GM23338 (cell line): ENCODE data around the gene DNAH9. TPM values are rescaled to one million over a fixed set of nuclear protein-coding genes. Genes with fewer than 3 reads are reported as not detected.

Source experiments
- ATAC-seq: fragments of 200-7000 bp; cut with Tn5 transposase; 3 replicates; pipeline ENCODE4 v1.9.1; 2020
- DNase-seq: peaks from one replicate; pipeline ENCODE4 v3.0.0-alpha.2; 2015; ENCODE audit warnings: low spot score
- H2AFZ ChIP-seq: fragments of 200-600 bp; sonication (generic); 2 replicates; pipeline ENCODE4 v1.8.0; 2016; ENCODE audit warnings: antibody characterized with exemption, mild to moderate bottlenecking, moderate library complexity
- H3F3A ChIP-seq: fragments of 200-600 bp; sonication (generic); replicated peaks from 2 replicates; pipeline ENCODE4 v1.8.0; 2017; ENCODE audit warnings: antibody characterized with exemption, mixed run types, low read depth
- H3K27ac ChIP-seq: fragments of 200-600 bp; sonication (generic); 2 replicates; pipeline ENCODE4 v1.6.1; 2016; ENCODE audit warnings: low read depth
- H3K27me3 ChIP-seq: fragments of 200-600 bp; sonication (generic); 2 replicates; pipeline ENCODE4 v1.8.0; 2016; ENCODE audit warnings: mild to moderate bottlenecking, mixed run types, moderate library complexity; ENCODE audit not compliant: insufficient read depth
- H3K36me3 ChIP-seq: fragments of 200-600 bp; sonication (generic); 2 replicates; pipeline ENCODE4 v1.8.0; 2016; ENCODE audit warnings: mild to moderate bottlenecking; ENCODE audit not compliant: insufficient read depth
- H3K4me1 ChIP-seq: fragments of 200-600 bp; sonication (generic); 2 replicates; pipeline ENCODE4 v1.8.0; 2016; ENCODE audit warnings: mild to moderate bottlenecking, moderate library complexity; ENCODE audit not compliant: insufficient read depth
- H3K4me2 ChIP-seq: fragments of 200-600 bp; sonication (generic); 2 replicates; pipeline ENCODE4 v1.7.1; 2017; ENCODE audit warnings: mixed run types
- H3K4me3 ChIP-seq: fragments of 200-600 bp; sonication (generic); 2 replicates; pipeline ENCODE4 v1.6.1; 2016; ENCODE audit warnings: mixed run types
- H3K79me2 ChIP-seq: fragments of 200-600 bp; sonication (generic); replicated peaks from 2 replicates; pipeline ENCODE4 v1.8.0; 2017; ENCODE audit warnings: mild to moderate bottlenecking; ENCODE audit not compliant: insufficient read depth
- H3K9me2 ChIP-seq: fragments of 200-600 bp; sonication (generic); 2 replicates; pipeline ENCODE4 v1.8.0; 2017; ENCODE audit not compliant: insufficient read depth
- H4K20me1 ChIP-seq: fragments of 200-600 bp; sonication (generic); replicated peaks from 2 replicates; pipeline ENCODE4 v1.8.0; 2017; ENCODE audit warnings: mild to moderate bottlenecking; ENCODE audit not compliant: insufficient read depth
- H3K27ac Mint-ChIP-seq: 2 replicates; pipeline ENCODE4 v1.8.0; 2020; ENCODE audit warnings: inconsistent platforms, mild to moderate bottlenecking, moderate library complexity, mixed read lengths
- H3K27me3 Mint-ChIP-seq: 3 replicates; pipeline ENCODE4 v1.8.0; 2022; ENCODE audit warnings: low read depth, mild to moderate bottlenecking, moderate library complexity, mixed read lengths, inconsistent platforms; ENCODE audit not compliant: insufficient read depth, poor library complexity
- H3K36me3 Mint-ChIP-seq: 3 replicates; pipeline ENCODE4 v1.8.0; 2021; ENCODE audit warnings: low read depth, mild to moderate bottlenecking, inconsistent platforms, moderate library complexity, mixed read lengths
- H3K4me1 Mint-ChIP-seq: 3 replicates; pipeline ENCODE4 v1.8.0; 2020; ENCODE audit warnings: mild to moderate bottlenecking, inconsistent platforms, mixed read lengths
- H3K4me3 Mint-ChIP-seq: 3 replicates; pipeline ENCODE4 v1.8.0; 2021; ENCODE audit warnings: moderate library complexity, mild to moderate bottlenecking, inconsistent platforms, mixed read lengths
- H3K9me3 Mint-ChIP-seq: 3 replicates; pipeline ENCODE4 v1.8.0; 2020; ENCODE audit warnings: moderate library complexity, mild to moderate bottlenecking, inconsistent platforms, mixed read lengths
- CTCF ChIP-seq, 2 experiments: fragments of 200-600 bp in 1 of 2; sonication (generic) in 1 of 2; conservative IDR thresholded peaks; 2 replicates each; pipeline versions ENCODE4 v1.5.1 to v1.6.1; 2016 to 2017; ENCODE audit warnings: antibody characterized with exemption in 2 of 2, low read depth in 2 of 2, mild to moderate bottlenecking in 2 of 2, moderate library complexity in 1 of 2
- ETS1 ChIP-seq: IDR thresholded peaks from 2 replicates; pipeline ENCODE4 v1.6.1; 2016; ENCODE audit warnings: antibody characterized with exemption
- EZH2 ChIP-seq: fragments of 200-600 bp; sonication (generic); IDR thresholded peaks from one replicate; pipeline ENCODE4 v1.8.0; 2017; ENCODE audit warnings: antibody characterized with exemption, mild to moderate bottlenecking, low read depth; ENCODE audit not compliant: unreplicated experiment
- NANOG ChIP-seq: IDR thresholded peaks from 2 replicates; pipeline ENCODE4 v1.6.1; 2016; ENCODE audit warnings: antibody characterized with exemption, borderline replicate concordance
- STAT1 ChIP-seq: IDR thresholded peaks from one replicate; pipeline ENCODE4 v1.6.1; 2016; ENCODE audit warnings: antibody characterized with exemption; ENCODE audit not compliant: unreplicated experiment
- ZNF462 ChIP-seq: fragments of 250-450 bp; sonication (Bioruptor Pico); IDR thresholded peaks from 2 replicates; pipeline ENCODE4 v1.5.0; 2020; ENCODE audit warnings: mild to moderate bottlenecking, moderate library complexity
- polyA plus RNA-seq: library from polyadenylated mRNA; unstranded; fragments of >200 nt; fragmentation: Nextera tagmentation; extraction: Ambion mirVana; gene quantifications from 2 replicates; pipeline ENCODE4 v1.2.1, GENCODE V29; 2016
- total RNA-seq: library from RNA; depleted of rRNA; stranded (reverse); fragments of >200 nt; shearing (Covaris generic); gene quantifications from 2 replicates; pipeline ENCODE4 v1.2.3, GENCODE V29; 2014

The DNAH9 gene
- total and polyA plus RNA-seq, 2 experiments from 2014 or later = not detected

- DNase-seq (no peak), ATAC-seq (no peak)
- TF ChIP-seq NANOG = no peak
- no peak for TF ChIP-seq ETS1
- no peak for TF ChIP-seq EZH2
- no peak for TF ChIP-seq STAT1
- no peak for TF ChIP-seq CTCF (conservative IDR thresholded peaks at IDR 0.05; ENCODE audit: low read depth in 2 of 2)
- TF ChIP-seq ZNF462 (CRISPR knock-in tag) = no peak
- H3K36me3 ChIP-seq = no peaks in the 10 kb centered on the region
- H3K9me3 Mint-ChIP-seq = peaks cover 95% of the 10 kb centered on the region
- no peak overlapping the region for H3K27ac Mint-ChIP-seq
- no peaks in the 10 kb centered on the region for H3K27me3 ChIP-seq
- H4K20me1 ChIP-seq = no peaks in the 10 kb centered on the region
- peaks cover 41% of the 10 kb centered on the region for H3K36me3 Mint-ChIP-seq
- H3K4me3 ChIP-seq = no peak overlapping the region
- H3K9me2 ChIP-seq = no peaks in the 10 kb centered on the region
- H3K4me3 Mint-ChIP-seq = no peak overlapping the region
- H3K4me2 ChIP-seq = no peak overlapping the region
- H3K4me1 Mint-ChIP-seq = no peaks in the 10 kb centered on the region
- no peaks in the 10 kb centered on the region for H3K4me1 ChIP-seq
- H2AFZ ChIP-seq = no peak overlapping the region
- H3K27me3 Mint-ChIP-seq = peaks cover 2% of the 10 kb centered on the region
- no peaks in the 10 kb centered on the region for H3F3A ChIP-seq
- no peaks in the 10 kb centered on the region for H3K79me2 ChIP-seq
- H3K27ac ChIP-seq = no peak overlapping the region
Observed at GRCh38 chr17:11786711-11787438, 188.6 kb downstream of the DNAH9 start.
